NK-92 (cell line): Measurements from ENCODE around the gene KIAA0825.

Source experiments
- DNase-seq: peaks from one replicate; lab custom pipeline; 2025; ENCODE audit not compliant: unreplicated experiment; lab: John Stamatoyannopoulos, UW

KIAA0825 gene

GRCh38 chr5:94250985-94251384 is 367.4 kb downstream of the KIAA0825 start:
- DNase-seq, result no peak

DNA sequence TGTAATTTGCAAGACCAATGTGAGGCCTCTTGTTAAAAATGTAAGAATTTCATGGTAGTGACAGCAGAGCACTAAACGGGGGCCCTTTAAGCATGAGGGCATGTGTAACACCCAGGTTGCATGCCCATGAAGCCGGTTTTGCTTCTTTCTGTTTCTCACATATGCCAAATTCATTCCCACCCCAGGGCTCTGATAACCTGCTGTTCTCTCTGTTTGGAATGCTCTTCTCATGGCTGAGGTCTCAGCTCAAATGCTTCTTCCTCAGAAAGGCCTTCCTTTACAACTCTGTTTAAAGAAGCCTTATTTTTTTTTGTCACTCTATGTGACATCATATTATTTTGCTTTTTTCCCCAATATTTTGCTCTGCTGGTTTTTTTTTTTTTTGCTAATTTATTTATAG is 369.0 kb downstream of the KIAA0825 start:
- no peak for DNase-seq

GRCh38 chr5:94248175-94248875 is 370.1 kb downstream of the KIAA0825 start:
- DNase-seq, result no peak

DNA sequence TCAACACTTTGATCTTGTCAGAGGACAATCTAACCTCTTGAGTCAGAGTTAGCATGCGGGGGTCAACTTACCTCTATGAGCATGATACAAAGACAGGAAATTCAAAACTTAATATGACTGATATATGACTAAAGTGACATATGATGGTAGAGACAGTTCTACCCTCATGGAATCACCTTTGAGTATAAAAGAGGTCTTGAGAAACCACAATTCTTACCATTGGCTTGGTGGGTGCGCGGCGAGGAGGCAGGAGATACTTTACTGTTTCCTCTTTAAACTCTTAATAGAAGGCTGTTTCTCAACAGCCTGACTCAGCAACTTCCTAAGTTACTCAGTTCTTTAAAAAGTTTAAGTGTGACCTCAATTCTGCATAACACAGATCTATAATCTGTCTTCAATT is 372.8 kb downstream of the KIAA0825 start:
- DNase-seq, result no peak

- no peak for DNase-seq
Observed at GRCh38 chr5:94244921-94245320, 373.5 kb downstream of the KIAA0825 start.

GRCh38 chr5:94243612-94244011 is 374.8 kb downstream of the KIAA0825 start:
- DNase-seq, result no peak

DNA sequence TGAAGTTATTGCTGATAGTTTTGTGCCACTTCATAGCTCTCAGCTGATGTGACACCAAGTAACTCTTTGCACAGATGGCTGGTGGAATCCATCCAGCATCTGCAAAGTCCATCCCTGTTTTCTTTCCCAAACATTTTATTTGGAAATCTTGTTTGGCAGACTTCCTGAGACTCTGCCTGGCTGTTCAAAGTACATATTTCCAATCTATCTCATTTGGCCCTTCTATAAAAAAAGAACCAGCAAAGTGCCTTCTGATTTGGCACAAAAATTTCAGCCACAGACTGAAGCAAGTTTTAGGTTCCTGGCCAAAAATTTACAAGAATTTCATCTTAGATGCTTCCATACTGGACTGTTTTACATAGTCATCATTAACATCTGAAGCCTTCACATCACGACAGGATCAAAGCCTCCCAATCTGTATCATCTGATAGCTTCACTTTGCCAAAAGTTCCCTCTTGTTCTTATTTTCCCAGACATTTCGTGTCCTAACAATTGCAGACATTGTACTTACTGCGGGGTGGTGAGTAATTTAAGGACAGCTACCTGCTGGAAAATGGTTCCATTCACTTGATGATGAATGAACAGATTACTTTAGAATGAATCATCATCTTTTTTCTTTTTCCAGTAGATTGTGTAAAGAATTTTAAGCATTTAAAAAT is 377.3 kb downstream of the KIAA0825 start:
- DNase-seq, result no peak

DNA sequence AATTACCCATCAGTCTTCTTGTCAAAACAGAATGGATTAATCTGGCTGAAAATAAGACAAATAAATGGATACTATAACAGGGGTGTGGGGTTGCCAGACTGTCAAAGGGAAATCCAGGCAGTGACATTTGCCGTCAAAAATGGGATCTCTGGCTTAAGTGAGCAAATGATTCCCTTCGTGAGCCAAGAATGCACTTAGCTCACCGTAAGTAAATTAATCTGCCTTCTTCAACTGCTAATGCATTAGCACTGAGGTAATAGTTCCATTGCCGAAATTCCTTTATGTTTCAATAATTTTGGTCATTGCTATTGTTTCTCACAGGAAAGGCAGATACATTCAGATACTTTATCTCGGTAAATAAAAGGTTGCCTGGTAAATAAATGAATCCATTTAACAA is 377.8 kb downstream of the KIAA0825 start:
- no peak for DNase-seq

- DNase-seq, result no peak
Observed at GRCh38 chr5:94240134-94240533, 378.3 kb downstream of the KIAA0825 start.

DNA sequence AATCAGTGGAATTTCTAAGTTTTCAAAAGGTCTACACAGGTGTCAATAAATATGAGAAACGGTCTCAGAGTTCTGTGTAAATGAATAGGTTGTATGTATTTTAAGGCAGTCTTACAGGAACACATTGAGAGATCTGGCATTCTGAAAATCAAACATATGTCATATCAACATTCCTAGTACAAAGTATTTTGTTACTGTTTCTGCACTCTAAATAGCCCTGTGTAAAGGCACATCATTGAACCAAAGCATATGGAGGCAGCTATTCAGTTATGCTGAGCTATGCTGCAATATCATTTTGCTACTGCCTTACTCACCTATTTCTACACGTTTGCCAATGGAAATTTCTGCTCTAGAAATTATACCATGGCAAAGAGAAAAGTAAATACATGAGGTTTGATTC is 379.1 kb downstream of the KIAA0825 start:
- no peak for DNase-seq

DNA sequence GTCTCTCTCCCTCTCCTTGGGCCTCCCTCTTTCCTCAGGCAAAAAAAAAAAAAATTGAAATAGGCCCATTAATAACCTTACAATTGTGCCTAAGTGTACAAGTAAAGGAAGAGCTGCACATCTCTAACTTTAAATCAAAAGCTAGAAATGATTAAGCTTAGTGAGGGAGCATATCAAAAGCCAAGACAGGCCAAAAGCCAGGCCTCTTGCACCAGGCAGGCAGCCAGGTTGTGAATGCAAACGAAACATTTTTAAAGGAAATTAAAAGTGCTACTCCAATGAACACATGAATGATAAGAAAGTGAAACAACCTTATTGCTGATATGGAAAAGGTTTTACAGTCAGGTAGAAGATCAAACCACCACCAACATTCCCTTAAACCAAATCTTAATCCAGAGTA is 383.4 kb downstream of the KIAA0825 start:
- DNase-seq, result no peak

- no peak for DNase-seq
Observed at GRCh38 chr5:94228791-94229190, 389.6 kb downstream of the KIAA0825 start.

GRCh38 chr5:94223235-94223634 is 395.2 kb downstream of the KIAA0825 start:
- no peak for DNase-seq

DNA sequence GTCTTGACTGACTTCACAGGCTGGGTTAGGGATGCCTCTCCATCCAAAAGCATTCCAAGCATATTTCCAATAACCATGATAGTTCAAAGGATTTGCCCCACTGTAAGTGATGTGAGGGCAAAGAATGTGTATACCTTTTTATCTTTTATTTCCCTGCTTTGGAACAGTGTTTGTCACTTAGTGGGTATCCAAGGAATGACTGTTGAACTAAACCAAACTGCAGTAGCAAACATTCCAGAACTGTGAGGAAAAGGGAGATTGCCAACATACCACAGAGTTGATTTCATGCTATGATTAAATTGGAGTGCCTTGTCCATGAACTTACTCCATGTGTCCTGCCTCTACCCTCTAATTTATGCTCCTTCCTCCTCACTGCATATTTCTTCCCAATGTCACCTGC is 400.0 kb downstream of the KIAA0825 start:
- no peak for DNase-seq

DNA sequence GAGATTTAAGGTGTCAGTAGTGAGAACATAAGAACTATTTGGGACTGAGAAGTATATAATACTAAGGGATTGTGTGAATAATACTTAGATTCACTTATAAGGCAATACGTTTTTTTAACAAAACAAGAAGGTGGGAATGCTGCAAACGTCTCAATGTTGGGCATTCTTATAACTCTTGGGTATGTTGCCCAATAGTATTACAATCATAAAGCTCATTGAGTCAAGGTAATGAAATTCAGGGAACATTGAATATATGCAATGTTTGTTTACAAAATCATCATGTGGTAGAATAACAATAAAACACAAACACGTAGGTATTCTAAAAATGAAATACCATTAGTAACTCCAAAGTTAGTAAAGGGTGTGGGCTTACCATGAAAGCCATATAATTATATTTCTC is 400.7 kb downstream of the KIAA0825 start:
- DNase-seq, result no peak

- no peak for DNase-seq
Observed at GRCh38 chr5:94217216-94217615, 401.2 kb downstream of the KIAA0825 start.

- DNase-seq, result no peak
Observed at GRCh38 chr5:94212476-94212875, 405.9 kb downstream of the KIAA0825 start.

DNA sequence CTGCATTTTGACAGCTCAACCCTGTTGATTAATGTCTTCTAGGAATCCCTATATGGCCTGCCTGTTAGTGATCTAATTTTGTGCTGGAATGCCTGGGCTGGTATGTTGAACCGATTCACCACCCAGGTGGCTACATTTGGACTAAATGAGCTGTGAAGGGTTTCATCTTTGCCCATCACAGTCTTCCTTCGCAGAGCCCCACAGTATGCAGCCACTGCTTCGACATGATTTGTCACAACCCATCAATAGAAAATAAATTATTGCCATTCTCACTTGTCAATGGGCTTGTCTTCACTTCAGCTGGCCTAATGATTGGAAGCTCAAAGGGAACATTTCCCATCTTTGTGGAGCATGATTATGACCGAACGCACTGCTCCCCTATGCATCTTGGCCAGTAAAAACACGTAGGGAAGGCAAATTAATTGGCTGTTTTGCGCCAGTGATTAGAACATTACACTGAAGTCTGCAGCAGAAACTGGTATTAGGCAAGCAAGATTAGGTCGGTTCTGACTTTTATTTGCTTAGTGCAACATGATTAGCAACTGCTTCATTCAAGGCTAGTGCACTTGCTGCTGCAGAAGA is 408.5 kb downstream of the KIAA0825 start:
- no peak for DNase-seq

- no peak for DNase-seq
Observed at GRCh38 chr5:94209272-94209671, 409.1 kb downstream of the KIAA0825 start.

DNA sequence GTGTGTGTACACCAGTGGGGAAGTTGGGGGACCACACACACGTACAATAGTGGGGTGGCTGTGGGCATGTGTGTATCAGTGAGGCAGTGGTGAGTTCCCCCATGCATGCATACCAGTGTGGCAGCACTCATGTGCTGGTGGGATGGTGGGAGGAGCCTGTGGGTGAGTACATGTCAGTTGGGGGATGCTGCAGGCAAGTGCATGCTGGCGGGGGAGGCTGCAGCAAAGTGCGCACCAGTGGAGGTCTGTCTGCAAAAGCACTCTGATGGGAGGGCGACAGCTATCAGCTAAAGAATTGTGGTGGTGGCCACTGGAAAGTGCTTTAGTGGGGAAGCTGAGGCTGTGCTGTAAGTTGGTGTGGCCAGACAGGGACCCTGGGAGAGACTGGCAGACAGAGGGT is 418.8 kb downstream of the KIAA0825 start:
- DNase-seq, result no peak

- no peak for DNase-seq
Observed at GRCh38 chr5:94197970-94198369, 420.4 kb downstream of the KIAA0825 start.

- DNase-seq, result no peak
Observed at GRCh38 chr5:94196953-94197352, 421.5 kb downstream of the KIAA0825 start.
